Left forelimb (tissue), 1 donor: Measurements from ENCODE around the gene ZNF619.
A peak's percentile ranks its signal among the peaks of the same experiment; 100 is the strongest.
"Not testable (repeated sequence)": the region's sequence is repeated elsewhere in the genome, so short reads cannot be mapped to it uniquely, and the experiment has no call there.

Source experiments
- DNase-seq: peaks from one replicate; pipeline ENCODE4 v3.0.0-alpha.2; 2018; ENCODE audit warnings: low spot score

Gene ZNF619

DNA sequence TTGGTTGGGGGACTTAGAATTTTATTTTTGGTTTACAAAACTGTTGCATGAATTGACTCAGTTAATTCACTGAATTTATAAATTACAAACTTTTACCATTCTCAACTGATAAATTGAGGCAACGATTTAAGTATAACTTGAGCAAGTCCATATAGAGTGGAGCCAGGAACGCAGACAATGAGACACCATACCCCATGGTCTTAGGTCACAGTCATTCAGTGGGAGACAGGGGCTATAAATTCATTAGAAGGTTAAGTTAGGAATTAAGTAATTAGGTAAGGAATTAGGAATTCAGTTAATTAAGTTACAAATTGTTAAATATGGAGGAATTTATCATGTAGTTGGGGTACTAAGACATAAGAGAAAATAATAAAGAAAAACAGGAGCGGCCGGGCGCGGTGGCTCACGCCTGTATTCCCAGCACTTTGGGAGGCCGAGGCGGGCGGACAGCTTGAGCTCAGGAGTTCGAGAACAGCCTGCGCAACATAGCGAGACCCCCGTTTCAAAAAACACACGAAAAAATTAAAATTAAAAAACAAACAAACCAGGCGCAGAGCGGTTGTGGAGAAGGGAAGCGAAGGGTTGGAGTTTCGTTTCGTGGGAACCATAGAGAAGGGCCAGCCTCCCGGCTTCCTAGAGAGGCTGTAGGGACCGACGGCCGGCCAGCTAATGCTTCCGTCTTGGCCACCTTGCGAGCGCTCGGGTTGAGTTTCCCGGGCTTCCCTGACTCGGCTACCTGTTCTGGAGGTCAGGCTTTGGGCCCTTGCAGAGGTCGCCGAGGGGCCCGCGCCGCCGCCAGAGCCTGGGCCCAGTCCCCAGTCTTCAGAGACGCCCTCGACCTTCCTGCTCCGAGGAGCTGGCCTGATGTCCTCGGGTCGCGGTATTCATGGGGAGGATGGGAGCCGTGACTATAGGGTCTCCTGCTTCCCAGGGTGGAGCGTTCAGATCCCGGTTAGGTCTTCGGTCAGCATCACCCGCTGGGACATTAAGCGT, at the start of gene ZNF619:
ZNF619 (plus strand) TSS at position 645 of the 993 bp plus-strand sequence. CDS start 858 bp downstream, outside the sequence.
- DNase-seq, result peak; percentile 83

- DNase-seq, result no peak
Measured at GRCh38 chr3:40432793-40433192, 44.1 kb upstream of the ZNF619 start.

- DNase-seq, result no peak
Measured at GRCh38 chr3:40437889-40438288, 39.0 kb upstream of the ZNF619 start.

DNA sequence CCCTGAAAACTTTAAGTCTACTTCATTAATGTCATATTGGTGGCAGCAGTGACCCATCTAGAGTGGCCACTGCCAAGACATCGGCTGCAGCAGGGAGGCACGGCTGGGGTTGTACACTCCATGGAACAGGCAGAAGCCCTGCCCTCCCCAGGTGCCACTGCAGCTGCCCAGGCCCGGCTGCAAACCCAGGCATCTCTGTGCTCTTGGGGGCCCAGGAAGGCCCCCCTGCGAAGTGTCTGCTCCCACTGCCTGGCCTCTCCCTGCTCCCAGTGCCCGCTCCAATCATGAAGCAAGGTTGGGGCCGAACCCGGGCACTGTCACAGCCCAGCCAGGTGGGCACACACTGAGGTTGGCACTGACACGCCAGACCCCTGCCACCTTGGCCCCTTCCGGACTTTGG, 31.9 kb upstream of the ZNF619 start:
- DNase-seq, result no peak

DNA sequence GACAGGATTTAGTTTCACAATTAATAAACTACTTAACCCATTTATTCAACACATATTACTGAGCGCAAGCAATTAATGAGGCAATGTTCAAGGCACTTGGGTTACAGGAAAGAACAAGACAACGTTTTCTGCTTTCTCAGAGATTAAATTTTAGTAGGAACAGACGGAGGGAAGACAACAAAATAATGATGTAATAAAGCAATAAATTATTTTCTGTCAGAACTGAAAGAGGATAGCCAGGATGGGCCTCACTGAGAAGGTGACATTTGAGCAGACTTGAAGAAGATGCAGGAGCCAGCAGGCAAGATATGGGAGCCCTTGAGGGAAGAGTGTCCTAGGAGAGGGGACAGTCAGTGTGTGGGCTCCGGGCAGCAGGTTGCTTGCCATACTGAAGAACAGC, 31.0 kb upstream of the ZNF619 start:
- no peak for DNase-seq

DNA sequence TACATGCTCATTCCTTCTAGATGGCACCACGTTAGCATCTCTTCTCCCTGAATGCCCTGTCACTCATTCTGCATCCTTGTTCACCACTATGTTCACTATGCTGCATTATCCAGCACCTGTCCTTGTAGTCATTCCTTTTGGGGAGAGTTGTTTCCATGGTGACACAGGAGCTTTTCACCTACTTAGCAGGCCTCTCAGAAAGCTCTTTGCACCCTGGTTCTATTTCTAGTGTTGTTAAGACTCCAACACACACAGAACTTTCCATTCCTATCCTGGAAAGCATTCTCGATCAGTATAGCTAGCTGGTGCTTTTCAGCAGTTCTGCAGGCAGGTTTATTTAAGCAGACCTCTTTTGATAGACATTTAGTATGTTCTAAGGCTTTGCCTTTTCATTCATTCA, 26.5 kb upstream of the ZNF619 start:
- DNase-seq, result no peak

- DNase-seq, result no peak
Measured at GRCh38 chr3:40451551-40451950, 25.4 kb upstream of the ZNF619 start.

- DNase-seq, result no peak
Measured at GRCh38 chr3:40452057-40452456, 24.9 kb upstream of the ZNF619 start.

- no peak for DNase-seq
Measured at GRCh38 chr3:40452562-40452875, 24.4 kb upstream of the ZNF619 start.

DNA sequence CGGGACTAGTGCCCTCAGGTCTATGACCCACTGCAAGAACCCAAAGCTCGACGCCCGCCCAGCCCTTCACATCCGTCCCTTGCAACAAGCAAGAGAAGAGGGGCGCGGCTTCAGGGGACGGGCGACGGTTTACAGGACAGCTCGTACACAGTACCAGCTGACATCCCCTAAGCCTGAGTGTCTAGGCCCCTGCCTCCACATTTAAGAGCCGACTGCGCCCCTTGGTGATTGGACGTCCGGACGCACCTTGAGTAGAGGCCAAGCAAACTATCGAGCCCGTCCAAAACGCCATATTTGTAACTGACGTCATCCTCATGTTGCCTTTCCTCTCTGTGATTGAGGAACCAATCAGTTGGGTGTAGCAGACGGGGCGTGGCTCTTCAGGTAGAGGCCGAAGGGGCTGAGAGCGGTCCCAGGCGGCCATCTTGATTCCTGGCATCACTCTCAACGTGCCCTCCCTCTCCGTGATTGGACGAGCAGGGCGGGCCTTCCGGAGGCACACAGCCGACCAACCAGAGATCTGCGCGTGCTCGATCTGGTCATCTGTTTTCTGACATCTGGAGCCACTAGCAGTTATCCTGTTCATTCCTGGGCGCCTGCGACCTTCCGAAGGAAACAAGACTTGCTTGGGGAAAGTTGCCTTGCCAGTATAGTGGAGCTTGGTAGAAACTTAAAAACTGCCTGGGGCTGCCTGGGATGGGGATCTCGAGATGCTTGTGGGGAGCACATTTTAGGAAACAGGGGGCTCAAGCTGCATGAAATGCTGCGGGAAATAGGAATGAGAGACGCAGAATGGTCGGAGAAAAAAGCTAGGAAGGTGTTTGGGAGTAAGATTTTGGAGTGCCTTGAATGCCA, 23.8 kb upstream of the ZNF619 start:
- peak; percentile 96 for DNase-seq

- no peak for DNase-seq
Measured at GRCh38 chr3:40453933-40454332, 23.0 kb upstream of the ZNF619 start.

DNA sequence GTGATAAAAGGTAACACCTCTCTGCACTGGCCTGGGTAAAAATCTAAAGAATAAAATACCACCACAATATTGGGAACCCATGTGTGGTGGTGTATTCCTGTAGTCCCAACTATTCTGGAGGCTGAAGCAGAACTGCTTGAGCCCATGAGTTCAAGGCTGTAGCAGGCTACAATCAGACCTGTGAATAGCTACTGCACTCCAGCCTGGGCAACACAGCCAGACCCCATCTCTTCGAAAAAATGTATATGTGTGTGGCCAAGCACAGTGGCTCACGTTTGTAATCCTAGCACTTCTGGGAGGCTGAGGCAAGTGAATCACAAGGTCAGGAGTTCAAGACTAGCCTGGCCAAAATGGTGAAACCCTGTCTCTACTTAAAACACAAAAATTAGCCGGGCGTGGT, 21.6 kb upstream of the ZNF619 start:
- no peak for DNase-seq

DNA sequence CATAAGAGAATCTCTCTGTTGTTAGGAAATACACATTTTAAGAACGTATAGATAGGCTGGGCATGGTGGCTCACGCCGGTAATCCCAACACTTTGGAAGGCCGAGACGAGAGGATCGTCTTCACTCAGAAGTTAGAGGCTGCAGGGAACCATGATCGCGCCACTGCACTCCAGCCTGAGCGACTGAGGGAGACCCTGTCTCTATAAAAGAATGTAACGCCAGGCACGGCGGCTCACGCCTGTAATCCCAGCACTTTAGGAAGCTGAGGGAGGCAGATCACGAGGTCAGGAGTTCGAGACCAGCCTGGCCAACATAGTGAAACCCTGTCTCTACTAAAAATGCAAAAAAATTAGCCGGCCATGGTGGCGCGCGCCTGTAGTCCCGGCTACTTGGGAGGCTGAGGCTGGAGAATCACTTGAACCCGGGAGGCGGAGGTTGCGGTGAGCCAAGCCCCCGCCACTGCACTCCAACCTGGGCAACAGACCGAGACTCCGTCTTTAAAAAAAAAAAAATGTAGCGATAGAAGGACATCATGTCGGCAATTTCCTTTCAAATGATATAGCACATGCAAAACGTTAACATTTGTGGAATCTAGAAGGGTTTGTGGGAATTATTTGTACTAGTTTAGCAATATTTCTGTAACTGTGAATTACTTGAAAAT, 20.5 kb upstream of the ZNF619 start:
- no peak for DNase-seq

DNA sequence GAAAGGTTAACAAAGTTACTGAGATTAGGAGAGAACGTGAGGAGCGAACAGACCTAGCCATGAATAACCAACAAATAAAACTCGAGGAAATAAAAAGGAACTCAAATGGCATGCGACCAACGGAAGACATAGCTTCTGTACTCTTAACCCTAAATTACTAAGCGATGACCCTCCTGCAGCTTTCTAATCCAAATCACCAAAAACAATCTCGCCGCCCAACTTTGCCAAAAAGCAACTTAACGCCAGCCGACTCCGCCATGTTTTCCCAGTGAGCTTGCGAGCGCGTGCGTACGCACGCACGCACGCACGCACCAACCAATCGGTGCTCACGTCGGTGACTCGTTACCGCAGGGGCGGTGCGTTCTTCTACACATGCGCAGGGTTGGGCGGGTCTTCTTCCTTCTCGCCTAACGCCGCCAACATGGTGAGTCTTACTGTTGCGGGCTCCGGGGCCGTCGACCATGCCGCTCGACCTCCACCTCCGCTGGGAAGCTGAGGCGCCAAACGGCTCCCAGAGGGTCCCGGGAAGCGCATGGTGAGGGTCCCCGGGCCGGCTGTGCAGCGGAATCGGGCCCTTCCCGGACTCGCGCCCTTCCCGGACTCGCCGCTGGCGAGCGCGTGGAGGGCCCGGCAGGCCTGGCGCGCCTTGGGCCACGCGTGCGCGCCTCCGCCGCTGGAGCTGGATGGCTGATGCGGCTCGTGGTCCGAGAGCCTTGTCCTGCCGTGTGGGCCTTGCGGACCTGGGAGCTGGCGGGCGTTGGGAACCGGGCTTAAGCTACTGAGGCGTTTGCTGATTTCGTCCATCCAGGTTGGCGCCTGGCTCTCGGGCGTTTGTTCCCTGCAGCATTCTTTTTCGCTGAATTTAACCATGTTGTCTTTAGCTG, 19.7 kb upstream of the ZNF619 start, which contains the start of gene RPL14:
RPL14 (plus strand) TSS at position 400 of the 884 bp plus-strand sequence; CDS start at position 533, 133 bp downstream.
- DNase-seq, result peak; percentile 97

DNA sequence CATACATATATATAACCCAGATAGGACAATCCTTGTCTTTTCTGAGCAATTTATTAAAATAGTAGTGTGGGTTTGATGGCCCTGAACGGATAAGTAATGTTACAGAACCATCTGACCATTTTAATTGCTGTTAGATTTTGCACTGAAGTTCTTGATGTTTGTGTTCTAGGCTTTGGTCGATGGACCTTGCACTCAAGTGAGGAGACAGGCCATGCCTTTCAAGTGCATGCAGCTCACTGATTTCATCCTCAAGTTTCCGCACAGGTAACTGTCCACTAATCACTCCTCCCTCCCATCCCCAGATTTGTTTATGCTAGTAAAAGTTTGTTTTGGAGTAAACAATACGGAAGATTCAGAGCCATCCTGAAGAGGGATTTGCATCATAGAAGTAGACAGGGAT, 18.4 kb upstream of the ZNF619 start:
- no peak for DNase-seq

DNA sequence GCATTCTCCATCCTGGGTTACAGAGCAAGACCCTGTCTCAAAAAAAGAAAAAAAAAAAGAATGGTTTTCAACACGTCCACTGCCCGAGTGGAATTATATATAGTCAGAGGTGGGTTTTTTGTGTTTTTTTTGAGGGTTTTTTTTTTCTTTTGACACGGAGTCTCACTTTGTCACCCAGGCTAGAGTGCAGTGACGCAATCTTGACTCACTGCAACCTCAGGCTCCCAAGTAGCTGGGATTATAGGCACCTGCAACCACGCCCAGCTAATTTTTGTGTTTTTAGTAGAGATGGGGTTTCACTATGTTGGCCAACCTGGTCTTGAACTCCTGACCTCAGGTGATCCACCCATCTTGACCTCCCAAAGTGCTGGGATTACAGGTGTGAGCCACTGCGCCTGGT, 16.4 kb upstream of the ZNF619 start:
- not testable (repeated sequence) for DNase-seq

DNA sequence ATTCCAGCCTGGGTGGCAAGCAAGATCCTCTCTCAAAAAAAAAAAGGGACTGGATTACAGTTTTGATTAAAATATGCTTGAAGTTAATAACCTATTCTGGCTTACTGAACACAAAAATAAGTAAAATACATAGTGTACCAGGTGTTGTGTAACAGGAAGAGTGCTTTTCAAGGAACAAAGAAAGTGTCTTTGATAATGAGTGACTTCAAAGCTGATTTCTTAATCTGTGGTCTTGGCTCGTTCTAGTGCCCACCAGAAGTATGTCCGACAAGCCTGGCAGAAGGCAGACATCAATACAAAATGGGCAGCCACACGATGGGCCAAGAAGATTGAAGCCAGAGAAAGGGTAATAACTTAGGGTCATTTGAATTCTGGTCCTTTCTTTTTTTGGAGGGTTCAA, 15.8 kb upstream of the ZNF619 start:
- DNase-seq, result no peak

GRCh38 chr3:40462838-40463237, 14.1 kb upstream of the ZNF619 start:
- DNase-seq, result not testable (repeated sequence)

DNA sequence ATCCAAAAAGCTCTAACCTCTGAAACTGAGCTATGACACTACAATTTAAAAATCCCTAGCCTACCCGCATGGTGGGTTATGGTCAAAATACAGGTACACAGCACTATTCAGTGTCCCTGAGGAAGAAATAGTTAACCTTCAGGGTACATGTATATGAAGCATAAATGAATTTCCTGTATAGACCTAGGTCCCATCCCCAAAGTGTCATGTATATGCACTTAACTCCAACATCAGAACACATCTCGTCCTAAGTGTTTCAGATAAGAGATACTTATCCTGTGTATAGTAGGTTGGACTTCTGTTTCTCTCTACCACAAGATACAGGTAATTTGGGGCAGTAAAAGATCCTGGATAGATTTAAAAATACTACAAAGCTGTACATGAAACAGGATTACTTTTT, 13.3 kb upstream of the ZNF619 start:
- no peak for DNase-seq

DNA sequence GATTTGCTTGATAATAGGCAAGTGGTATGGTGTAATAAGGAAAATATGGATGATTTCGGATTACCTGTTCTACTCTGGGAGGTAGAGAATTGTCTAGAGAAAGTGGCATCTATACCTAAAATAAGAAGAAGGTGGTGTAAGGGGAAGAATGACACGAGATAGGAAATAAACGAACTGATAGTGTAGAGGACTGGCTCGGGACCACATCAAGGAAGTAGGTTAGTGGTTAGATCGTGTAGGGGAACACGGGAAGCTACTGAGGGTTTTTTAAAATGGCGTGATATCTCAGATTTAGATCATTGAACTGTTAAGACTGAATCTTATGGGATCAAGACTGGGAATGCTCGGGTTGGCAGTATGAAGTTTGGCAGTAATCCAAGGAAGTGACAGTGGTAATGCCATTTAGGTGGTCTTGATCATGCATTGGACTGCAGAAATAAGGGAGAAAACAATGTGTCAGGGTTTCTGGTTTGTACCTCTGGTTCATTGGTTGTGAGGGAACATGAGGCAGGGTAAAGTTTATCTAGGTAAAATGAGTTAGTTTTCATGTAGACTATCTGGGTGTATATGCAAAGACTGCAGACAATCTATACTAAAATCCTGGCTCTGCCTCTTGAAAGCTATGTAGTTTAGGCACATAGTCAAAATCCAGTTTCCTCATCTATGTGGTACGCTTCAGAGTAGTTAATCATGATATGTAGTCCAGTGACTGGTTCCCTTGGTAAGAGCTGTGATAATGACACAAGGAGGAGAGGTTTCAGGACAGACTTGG, 12.4 kb upstream of the ZNF619 start:
- no peak for DNase-seq

DNA sequence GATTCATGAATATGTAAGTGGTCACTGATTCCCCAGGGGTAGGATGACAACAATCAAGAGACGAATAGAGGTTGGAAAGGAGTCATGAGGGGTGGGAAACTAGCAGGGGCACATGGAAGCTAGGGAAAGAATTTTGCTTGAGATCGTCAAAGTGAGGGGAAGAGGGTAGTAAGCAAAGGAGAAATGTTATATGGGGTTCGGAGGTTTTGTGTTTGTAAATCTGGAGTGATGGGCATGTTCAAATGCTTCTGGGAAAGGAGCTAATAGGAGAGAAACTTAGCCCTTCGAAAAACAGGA, 11.9 kb upstream of the ZNF619 start:
- no peak for DNase-seq
